HG03045 (cell line): ENCODE data around the gene FN3KRP.

Experiments used
- ATAC-seq: cut with Tn5 transposase; IDR thresholded peaks from one replicate; pipeline ENCODE4 v1.9.1; 2021; ENCODE audit warnings: mild to moderate bottlenecking, moderate library complexity; ENCODE audit not compliant: unreplicated experiment

The FN3KRP gene

GRCh38 chr17:82775001-82775823, 58.7 kb downstream of the FN3KRP start:
- no peak for ATAC-seq

GRCh38 chr17:82776454-82776853, 59.9 kb downstream of the FN3KRP start:
- no peak for ATAC-seq
